Islet precursor cell (in vitro differentiated cells): Measurements from ENCODE around the gene CRYZL1.
"Not testable (repeated sequence)": the region's sequence is repeated elsewhere in the genome, so short reads cannot be mapped to it uniquely, and the experiment has no call there.

Source experiments
- DNase-seq: peaks from one replicate; pipeline ENCODE4 v3.0.0-alpha.2; 2018

CRYZL1 gene

DNA sequence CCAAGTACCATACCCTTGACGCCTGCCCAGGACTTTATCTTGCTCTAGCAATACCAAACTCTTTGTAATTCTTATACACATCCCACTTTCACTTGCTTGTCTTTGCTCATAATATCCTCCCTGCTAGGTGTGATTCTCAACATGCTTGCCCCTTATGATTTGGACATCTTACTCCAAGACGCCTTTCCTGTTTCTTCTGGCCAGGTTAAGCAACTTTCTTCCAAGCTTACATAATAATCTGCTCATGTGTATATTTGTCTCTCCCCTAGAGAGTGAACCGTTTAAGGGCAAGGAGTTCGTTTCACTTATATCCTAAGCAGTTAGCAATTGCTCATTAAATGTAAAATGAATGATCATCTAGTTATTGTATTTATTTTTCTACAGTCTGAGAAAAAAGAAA, 21.8 kb downstream of the CRYZL1 start:
- DNase-seq, result no peak

DNA sequence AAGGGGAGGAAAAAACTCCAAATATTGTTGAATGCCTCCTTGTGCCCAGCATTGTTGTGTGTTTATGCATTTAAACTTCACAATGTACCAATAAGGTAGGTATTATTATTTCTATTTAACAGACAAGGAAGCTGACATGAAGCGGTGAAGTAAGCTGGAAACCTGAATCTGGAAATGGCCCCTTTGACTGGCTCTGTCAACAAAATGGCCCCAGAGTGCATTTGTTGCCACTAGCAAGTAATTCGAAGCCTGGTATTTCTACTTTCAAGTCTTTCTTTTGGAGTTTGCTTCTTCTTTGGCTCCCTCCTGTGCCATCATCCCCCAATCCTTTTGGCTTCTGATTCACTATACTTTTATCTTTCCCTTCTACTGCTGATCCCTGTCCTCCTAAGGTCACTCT, 23.1 kb downstream of the CRYZL1 start:
- no peak for DNase-seq

DNA sequence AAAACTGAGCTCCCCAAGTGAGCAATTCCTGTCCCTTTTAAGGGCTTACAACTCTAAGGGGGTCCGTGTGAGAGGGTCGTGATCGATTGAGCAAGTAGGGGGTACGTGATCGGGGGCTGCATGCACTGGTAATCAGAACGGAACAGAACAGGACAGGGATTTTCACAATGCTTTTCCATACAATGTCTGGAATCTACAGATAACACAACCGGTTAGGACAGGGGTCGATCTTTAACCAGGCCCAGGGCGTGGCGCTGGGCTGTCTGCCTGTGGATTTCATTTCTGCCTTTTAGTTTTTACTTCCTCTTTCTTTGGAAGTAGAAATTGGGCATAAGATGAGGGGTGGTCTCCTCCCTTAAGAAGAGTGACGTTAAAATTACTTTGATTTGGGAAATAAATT, 24.0 kb downstream of the CRYZL1 start:
- not testable (repeated sequence) for DNase-seq

DNA sequence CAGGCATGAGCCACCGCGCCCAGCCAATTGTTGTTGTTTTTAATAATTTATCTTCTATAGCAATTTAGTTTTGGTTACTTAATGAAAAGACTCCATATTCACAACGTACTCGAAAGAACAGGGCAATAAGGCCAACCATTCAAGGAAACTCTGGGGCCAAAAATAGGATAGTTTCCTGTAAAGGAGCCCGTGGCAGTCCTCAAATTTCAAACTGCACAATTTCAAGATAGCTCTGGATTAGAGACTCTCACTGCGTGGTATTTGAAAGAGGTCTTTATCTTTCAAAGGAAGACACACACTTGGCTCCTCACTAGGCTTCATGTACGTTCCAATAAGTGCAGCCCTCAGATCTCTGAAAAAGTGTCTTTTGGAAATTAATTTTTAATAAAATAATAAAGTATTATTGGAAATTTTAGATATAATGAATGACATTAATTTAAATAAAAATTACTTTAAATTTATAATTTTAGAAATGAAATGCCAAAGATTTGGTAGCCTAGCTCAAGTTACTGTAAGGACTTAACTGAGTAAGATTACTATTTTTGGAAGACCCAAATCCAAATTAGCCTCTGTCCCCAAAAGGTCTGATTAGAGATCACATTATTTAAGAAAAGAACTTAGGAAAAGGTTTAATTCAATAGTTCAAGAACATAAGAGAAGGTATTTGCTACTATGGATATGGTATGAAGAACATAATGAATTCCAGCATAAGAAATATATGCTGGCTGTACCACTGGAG, 30.4 kb downstream of the CRYZL1 start:
- no peak for DNase-seq

DNA sequence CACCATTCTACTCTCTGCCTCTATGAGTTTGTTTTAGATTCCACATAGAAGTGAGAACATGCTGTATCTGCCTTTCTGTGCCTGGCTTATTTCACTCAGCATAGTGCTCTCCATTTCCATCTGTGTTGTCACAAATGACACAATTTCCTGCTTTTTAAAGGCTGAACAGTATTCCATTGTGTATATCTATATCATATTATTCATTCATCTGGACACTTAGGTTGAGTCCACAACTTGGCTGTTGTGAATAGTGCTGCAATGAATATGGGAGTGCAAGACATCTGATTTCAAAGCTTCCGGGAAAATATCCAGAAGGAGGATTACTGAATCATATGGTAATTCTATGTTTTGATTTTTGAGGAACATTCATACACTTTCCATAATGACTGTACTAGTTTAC, 33.0 kb downstream of the CRYZL1 start:
- DNase-seq, result no peak

DNA sequence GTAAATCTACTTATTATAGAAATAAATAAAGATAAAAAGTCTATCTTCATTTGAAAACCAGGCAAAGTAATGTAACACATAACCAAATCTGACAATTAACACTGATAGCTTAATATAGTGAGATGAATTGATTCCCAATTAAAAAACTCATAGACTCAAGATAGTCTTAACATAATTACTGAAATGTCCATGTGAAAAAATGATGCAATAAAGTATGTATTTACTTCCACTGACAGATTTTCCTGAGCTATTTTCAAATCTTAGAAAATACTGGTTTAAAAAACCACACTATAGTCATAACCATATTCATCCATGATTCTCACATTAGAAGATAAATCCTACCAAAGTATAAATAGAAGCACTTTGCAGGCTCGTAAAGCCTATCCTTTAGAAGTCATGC, 43.5 kb downstream of the CRYZL1 start:
- no peak for DNase-seq

DNA sequence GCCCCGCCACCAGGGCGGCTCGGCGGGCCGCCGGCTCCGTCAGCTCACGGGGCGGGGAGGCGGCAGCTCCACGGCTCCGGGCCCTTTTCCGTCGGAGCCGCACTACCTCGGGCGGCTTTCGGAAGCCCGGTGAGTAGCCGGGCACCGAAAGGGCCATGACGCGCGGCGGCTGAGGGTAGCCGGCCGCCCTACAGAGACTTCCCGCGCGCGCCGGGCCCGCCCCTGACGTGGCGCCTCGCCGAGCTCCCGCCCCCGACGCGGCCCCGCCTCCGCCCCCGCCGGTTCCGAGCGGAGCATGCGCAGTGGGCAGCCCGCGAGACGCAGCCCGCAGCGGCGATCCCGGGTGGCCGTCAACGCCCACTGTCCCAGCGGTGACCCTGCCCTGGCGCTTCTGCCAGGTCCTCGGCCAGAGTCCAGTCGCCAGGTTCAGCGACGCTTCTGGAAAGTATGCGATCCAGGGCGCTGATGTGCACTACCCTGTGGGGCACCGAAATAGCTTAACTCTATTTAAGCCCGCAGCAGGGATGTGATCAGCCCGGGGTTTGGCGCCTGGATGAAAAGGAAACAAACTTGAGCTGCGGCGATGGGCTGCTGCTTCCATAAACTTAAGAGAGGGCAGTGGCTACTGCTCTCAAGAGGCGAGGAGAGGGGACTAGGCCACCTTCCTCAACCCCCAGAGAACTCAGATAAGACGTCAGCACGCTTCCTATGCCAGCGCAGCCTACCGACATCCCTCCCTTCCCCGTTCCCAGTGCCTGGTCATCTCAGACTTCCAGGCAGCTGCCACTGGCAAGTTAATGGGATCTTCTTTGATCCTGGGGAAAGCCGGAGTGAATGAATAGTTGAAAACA, 52.8 kb downstream of the CRYZL1 start, which contains the start of gene DONSON:
DONSON (minus strand) TSS at position 200 of the 851 bp plus-strand sequence; CDS start at position 157, 43 bp downstream.
- peak; percentile 94 for DNase-seq

DNA sequence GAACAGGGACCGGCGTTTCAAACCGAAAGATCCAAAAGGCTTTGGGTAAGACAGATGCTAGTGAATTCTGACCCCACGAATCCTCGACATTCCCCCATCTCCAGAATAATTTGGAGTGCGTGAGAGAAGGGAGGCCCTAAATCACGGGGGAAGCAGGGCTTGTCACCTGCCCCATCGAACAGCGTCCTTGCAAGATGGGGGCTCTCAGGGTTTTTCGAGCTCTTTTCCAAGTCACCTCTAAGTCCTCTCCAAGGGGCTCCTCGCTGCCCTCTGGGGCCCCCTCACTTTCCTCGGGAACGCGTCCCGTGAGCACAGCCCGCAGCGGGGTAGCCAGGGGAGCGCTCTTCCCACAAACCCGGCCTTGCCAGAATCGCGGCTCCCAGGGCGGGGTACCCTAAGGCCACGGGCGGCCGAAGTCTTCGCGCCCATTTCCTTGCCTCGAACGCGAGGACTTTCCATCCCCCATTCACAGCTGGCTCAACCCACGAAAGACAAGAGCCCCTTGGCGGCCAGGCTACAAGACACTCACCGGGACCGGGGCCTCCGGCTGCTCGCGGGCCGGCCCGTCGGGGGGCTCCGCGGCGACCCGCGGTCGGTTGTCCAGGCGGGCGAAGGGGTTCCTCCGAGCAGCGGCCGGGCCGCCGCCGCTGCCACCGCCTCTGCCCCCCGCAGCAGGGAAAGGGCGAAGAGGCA, 53.6 kb downstream of the CRYZL1 start:
- DNase-seq, result no peak

DNA sequence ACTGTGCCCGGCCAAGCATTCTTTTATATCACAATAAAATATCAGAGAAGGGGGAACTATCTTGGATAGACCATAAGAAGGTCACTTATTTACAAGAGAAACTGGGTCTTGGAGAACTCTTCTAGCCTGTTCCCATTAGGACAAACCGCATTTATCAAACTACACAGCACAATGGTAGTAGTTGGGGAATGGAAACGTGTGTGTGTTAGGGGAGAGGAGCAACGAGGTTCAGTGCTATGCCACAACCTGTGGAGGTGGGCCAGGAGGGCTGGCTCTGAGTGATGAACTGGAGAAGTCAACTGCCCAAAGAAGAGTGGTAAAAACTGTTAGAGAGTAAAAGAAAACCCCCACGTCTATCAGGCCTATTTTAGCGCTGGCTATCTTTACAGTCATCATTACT, 54.6 kb downstream of the CRYZL1 start:
- DNase-seq, result no peak

DNA sequence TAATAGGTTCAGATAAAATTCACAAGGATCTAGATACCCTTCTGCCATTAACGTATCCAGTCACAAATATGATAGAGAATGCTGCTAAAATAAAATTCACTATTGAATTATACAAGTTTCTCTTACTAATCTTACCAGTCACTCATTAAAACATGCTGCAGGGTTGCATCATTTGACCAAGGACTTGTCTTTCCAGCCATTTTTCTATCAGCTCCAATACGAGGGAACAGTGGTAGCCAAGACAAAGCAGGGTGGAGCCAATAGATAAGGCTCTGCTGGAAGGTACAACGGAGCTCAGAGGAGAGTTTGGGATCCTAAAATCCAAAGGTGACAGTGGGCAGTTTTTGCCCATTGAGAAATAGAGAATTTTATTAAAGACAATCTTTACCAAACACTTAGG, 57.1 kb downstream of the CRYZL1 start:
- DNase-seq, result no peak

DNA sequence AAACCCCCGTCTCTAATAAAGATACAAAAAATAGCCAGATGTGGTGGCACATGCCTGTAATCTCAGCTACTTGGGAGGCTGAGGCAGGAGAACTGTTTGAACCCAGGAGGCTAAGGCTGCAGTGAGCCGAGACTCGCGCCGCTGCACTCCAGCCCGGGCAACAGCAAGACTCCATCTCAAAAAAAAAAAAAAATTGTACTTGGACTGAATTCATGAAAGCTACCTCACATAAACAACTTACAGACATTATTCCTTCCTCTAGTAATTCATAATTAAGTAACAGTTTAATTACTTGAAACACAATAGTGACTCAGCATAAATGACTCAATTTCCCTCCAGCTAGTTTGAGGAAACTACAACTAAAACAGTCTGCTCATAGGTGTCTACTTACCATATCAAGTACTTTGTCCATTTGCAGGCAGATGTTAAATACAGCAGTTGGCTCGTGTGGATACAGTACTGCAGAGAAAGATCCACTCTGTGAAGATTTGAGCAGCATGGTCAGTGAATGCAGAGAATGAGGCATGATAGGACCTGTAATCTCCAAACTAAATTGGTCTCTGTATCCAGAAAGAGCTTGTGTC, 62.5 kb downstream of the CRYZL1 start:
- DNase-seq, result no peak

DNA sequence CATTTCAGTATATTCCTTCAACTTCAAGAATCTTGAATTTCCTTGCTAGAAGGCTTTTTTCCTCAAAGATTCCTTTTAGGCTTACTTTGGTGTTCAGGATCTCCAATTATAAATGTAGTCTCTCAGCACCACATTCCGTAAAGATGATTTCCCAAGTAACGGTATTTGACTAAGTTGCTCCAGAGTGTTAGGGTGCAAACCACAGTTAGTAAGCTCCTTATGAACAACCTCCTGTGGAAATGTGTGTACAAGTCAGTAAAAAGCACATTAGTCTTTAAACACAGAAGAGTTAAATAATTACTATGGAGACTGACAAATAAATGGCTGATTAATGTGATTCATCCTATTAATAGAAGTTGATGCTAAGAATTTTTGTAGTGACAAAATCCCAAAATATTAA, 63.3 kb downstream of the CRYZL1 start:
- no peak for DNase-seq

DNA sequence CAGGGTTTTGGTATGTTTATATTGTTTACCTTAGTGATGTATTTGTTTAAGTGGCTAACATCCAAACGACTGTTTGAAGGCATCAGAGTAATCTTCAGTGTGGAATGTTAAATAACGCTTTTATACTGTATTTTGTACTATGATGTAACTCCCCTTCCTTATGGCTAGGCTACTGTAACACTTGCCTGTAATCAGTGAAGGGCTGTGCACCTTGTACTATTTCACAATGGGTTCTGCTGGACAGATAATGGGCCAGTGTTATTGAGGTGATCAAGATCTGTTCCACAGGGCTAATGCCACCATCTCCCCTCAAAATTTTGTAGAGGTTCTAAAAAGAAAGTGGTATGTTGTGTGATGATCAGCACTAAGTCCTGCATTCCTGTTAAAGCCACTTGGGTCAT, 64.8 kb downstream of the CRYZL1 start:
- DNase-seq, result not testable (repeated sequence)

DNA sequence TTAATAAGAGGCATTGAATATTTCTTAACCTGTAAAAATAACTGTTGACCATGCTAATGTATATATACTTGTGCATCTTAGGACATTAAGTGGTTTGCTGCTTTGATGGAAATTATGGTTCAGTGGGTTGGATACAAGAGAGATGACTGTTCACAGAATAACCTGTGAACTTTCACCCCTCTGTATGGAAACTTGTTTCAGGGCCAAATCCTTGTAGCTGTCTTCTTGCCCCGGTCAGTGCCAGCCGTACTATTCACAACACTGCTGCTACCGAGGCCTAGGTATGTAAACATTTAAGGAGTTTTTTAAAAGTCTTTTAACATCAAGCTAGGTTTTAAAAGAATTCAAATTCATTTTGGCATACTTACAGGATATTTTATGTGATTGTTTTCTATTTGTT, 69.2 kb downstream of the CRYZL1 start:
- DNase-seq, result no peak

DNA sequence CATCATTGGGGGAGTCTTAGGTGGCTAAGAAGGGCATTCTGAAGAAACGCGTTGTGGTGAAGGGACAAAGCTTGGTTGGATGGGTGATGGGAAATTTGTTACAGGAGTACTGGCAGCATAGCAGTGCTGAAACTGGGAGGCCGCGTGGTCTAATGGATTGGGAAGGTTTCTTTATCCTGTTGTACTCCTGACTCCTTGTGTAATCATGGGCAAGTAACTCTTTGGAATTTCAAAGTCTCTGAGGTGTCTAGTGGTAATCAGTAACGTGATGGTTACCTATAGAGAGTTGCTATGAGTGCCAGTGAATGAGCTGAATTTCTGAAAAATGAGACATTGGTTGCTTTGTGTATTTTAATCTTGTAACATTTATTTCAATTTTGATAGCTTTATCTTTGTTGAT, 71.5 kb downstream of the CRYZL1 start:
- no peak for DNase-seq

DNA sequence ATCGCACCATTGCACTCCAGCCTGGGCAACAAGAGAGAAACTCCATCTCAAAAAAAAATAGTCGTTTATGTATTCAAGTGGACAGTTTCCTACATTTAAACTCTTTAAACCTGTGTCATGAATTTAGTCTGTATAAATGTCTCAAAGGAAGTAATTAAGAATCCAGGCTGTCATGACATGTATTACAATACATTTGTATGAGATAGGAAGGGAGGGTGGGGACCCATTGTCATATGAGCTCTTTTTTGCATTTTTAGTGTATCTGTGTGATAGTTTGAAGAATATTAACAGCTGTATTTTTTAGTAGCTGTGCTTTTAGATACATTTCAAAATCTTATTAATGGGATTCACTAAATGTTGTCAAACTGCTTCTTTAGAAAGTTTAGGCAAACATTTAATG, 73.1 kb downstream of the CRYZL1 start:
- DNase-seq, result no peak

DNA sequence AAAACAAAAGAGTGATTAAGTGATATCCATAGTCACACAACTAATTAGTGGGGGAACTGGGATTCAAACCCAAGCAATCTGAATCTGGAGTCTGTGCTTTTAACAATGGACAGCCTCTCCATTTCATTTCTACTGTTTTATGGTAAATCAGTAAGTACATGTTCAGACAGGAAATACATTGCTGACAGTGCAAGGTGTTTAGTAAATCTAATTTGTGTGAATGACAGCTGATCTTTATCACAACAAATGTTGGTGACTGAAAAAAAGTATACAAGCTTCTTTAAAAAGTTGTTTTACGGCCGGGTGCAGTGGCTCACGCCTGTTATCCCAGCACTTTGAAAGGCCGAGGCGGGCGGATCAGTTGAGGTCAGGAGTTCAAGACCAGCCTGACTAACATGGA, 73.6 kb downstream of the CRYZL1 start:
- DNase-seq, result no peak

DNA sequence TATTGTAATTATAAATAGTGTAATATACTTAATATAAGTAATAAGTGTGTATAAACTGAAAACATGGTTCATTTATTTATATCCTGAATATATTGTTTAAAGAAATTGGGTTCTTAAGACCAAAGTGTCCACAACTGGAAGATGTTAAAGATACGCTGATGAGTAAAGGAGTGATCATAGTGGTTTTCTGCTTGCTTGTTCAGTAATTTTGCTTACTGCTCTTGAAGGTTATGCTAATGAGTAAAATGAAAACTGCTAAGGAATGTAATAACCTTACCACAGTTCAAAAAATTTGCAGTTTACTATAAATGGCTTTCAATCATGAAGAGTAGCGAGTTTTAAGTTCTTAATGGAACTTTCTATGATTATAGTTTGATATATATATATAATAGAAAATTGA, 75.0 kb downstream of the CRYZL1 start:
- DNase-seq, result no peak

DNA sequence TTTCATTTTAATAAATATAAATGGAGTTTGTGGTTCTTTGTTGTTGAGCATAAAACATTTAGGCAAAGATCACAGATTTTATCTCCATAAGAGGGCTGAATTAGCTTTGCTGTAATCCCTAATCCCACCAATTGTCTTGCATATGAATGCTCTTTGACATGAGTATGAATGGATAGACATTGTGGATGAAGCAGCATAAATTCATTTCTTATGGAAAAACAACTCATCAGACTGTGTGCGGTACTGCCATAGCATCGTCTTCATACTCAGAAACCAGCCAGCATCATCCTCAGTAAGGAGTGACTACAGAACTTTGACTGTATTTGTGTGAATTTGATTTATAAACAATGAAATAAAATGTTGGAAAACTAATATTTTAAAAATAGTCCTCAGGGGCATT, 79.2 kb downstream of the CRYZL1 start:
- no peak for DNase-seq

DNA sequence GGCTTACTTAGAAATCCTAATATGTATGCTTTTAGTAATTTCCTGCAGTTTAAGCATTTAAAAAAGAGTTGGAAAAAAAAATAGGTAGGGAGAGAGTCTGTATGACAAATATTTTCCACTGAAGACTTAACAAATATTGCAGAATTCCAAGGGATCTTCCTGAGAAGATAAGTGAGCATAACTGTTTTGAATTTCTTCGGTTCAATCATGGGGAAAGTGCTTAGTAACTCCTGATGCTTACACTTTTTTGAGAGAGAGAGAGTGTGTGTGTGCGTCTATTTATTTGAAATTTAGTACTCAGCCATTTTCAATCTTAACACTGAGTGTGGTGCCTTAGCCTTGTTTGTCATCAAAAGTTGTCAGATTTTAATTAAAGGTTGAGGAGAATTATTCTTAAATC, 80.2 kb downstream of the CRYZL1 start:
- no peak for DNase-seq

DNA sequence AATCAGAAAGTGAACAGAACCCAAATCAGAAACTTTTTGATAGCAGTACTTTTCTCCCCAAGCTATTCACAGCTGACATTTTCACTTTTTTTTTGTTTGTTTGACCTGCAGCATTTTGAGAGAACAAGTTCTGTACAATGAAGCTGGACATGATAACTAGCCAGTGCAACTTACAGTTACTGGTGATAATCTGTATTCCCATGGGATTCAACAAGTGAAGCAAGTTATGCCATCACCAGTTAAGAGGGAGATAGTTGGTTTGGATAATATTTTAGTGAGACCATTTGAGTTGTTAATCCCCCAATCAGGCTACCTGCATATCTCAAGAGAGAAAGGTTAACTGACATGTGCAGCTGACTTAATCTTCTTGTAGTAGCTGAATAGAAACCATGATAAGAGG, 80.6 kb downstream of the CRYZL1 start:
- no peak for DNase-seq

DNA sequence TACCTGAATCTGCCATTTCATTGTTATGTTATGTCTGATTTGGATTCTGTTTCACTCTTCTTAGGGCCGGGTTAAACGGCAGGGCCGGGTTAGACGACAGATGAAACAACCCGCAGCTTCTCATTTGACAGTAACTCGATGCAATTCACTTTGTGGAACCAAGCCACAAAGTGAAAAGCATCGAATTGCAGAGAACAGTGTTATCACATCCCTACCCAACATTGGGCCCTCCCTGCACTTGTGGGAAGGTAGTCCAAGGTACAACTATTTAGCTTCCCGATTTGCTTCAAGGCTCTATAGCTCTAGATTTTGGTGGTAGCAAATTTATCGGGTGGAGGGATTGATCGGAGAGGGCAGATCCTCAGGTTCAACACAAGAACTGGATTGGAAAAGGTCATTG, 81.7 kb downstream of the CRYZL1 start:
- no peak for DNase-seq

DNA sequence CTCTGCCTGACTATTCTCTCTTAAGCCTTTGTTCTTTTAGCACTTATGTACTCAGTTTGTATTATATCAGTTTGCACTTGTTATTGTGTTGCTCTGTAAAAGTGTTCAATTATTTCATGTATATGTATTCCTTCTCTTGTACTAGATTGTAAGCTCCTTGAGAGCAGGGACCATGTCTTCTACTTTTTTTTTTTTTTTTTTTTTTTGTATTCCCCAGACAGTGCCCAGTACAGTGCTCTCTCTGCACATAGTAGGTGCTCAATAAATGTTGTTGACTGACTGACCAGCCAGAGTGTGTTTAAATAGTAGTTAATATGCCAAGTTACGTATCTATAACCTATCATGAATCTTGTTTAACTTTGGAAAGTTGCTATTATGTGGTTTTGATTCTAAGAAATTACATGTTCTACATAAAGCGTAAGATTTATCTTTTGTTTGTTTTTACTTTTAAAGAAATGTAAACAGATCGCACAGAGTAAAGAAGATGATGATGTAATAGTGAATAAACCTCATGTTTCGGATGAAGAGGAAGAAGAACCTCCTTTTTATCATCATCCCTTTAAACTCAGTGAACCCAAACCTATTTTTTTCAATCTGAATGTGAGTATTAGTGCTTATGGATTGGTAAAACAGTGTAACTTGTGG, 82.6 kb downstream of the CRYZL1 start:
- DNase-seq, result no peak
